ENCODE data around the gene TBC1D8B.

TBC1D8B gene

GRCh38 chrX:106899276-106899675, 96.8 kb downstream of the TBC1D8B start:
- DNase-seq = no peak

- DNase-seq = no peak
Observed at GRCh38 chrX:106899841-106900240, 97.4 kb downstream of the TBC1D8B start.

- DNase-seq = no peak
Observed at GRCh38 chrX:106901341-106901740, 98.9 kb downstream of the TBC1D8B start.

GRCh38 chrX:106901781-106902219, 99.3 kb downstream of the TBC1D8B start:
- DNase-seq = no peak

GRCh38 chrX:106902684-106903083, 100.2 kb downstream of the TBC1D8B start:
- DNase-seq = no peak

GRCh38 chrX:106903291-106903824, 100.9 kb downstream of the TBC1D8B start, which contains the start of gene RIPPLY1:
Gene RIPPLY1 (minus strand): TSS chrX:106903341. CDS start chrX:106903287, 54 bp downstream.
- DNase-seq = no peak

- no peak for DNase-seq
Observed at GRCh38 chrX:106903856-106904528, 101.5 kb downstream of the TBC1D8B start.

GRCh38 chrX:106905064-106905708, 102.7 kb downstream of the TBC1D8B start:
- no peak for DNase-seq

- DNase-seq = no peak
Observed at GRCh38 chrX:106906361-106906760, 103.9 kb downstream of the TBC1D8B start.

- no peak for DNase-seq
Observed at GRCh38 chrX:106912864-106913263, 110.4 kb downstream of the TBC1D8B start.

GRCh38 chrX:106917830-106918500, 115.5 kb downstream of the TBC1D8B start:
- no peak for DNase-seq

- DNase-seq = no peak
Observed at GRCh38 chrX:106919932-106920452, 117.5 kb downstream of the TBC1D8B start, which contains the start of gene CLDN2. Gene CLDN2 (plus strand): TSS chrX:106920402. CDS start chrX:106928229, 7,827 bp downstream.

GRCh38 chrX:106921637-106922036, 119.2 kb downstream of the TBC1D8B start:
- no peak for DNase-seq

Measured in stimulated activated CD4-positive, alpha-beta T cell treated with anti-CD3 and anti-CD28 coated beads, Interleukin-12 subunit alpha, Interleukin-12 subunit beta, amount 100 ng/mL, for 4 hours (primary cell).